Neuronal stem cell (in vitro differentiated cells): ENCODE results near the gene AP1S2.
"Not testable (repeated sequence)": the region's sequence is repeated elsewhere in the genome, so short reads cannot be mapped to it uniquely, and the experiment has no call there.

ENCODE experiments used
- DNase-seq: peaks from one replicate; pipeline ENCODE4 v3.0.0-alpha.2; 2013; ENCODE audit warnings: low spot score
- H2AFZ ChIP-seq: one replicate; pipeline ENCODE4 v1.6.1; 2013; ENCODE audit warnings: mild to moderate bottlenecking, low read length, inconsistent platforms
- H2AK5ac ChIP-seq: 2 replicates; pipeline ENCODE4 v1.6.1; 2013; ENCODE audit warnings: low read depth, mild to moderate bottlenecking, inconsistent platforms, low read length, moderate library complexity, mixed read lengths
- H2BK120ac ChIP-seq: 2 replicates; pipeline ENCODE4 v1.6.1; 2013; ENCODE audit warnings: low read depth, mild to moderate bottlenecking, inconsistent platforms, low read length, moderate library complexity, mixed read lengths
- H2BK12ac ChIP-seq: one replicate; pipeline ENCODE4 v1.6.1; 2013; ENCODE audit warnings: low read length, inconsistent platforms
- H2BK15ac ChIP-seq: 2 replicates; pipeline ENCODE4 v1.6.1; 2013; ENCODE audit warnings: mild to moderate bottlenecking, low read length, inconsistent platforms, mixed read lengths
- H2BK5ac ChIP-seq: one replicate; pipeline ENCODE4 v1.6.1; 2013; ENCODE audit warnings: inconsistent platforms, mild to moderate bottlenecking, low read length, moderate library complexity
- H3K14ac ChIP-seq: one replicate; pipeline ENCODE4 v1.6.1; 2013; ENCODE audit warnings: low read length, inconsistent platforms
- H3K18ac ChIP-seq: 2 replicates; pipeline ENCODE4 v1.6.1; 2013; ENCODE audit warnings: low read length, inconsistent platforms
- H3K23ac ChIP-seq: 2 replicates; pipeline ENCODE4 v1.6.1; 2013; ENCODE audit warnings: low read depth, mild to moderate bottlenecking, mixed read lengths, low read length, inconsistent platforms; ENCODE audit not compliant: poor library complexity
- H3K27ac ChIP-seq: replicated peaks from 3 replicates; pipeline ENCODE4 v1.5.1; 2013; ENCODE audit warnings: low read length, inconsistent platforms
- H3K27me3 ChIP-seq, 3 experiments: 2 replicates each; pipeline ENCODE4 v1.6.1; 2013; ENCODE audit warnings: low read length in 3 of 3, mild to moderate bottlenecking in 2 of 3, inconsistent platforms in 1 of 3, low read depth in 1 of 3, mixed read lengths in 1 of 3, moderate library complexity in 1 of 3; ENCODE audit not compliant: control insufficient read depth in 3 of 3, insufficient read depth in 3 of 3
- H3K36me3 ChIP-seq, 2 donors: replicated peaks in 1 of 2; 2 replicates each; pipeline ENCODE4 v1.6.1; 2013; ENCODE audit warnings: low read length in 2 of 2; ENCODE audit not compliant: control insufficient read depth in 2 of 2, insufficient read depth in 2 of 2
- H3K4ac ChIP-seq: 2 replicates; pipeline ENCODE4 v1.6.1; 2013; ENCODE audit warnings: inconsistent platforms, mild to moderate bottlenecking, low read length, moderate library complexity
- H3K4me1 ChIP-seq, 2 donors: 1 replicate in 1 of 2; 2 replicates in 1 of 2; pipeline ENCODE4 v1.6.1; 2013; ENCODE audit warnings: low read length in 2 of 2, low read depth in 1 of 2; ENCODE audit not compliant: control insufficient read depth in 2 of 2, insufficient read depth in 1 of 2
- H3K4me2 ChIP-seq: one replicate; pipeline ENCODE4 v1.6.1; 2013; ENCODE audit warnings: mild to moderate bottlenecking, low read length, inconsistent platforms; ENCODE audit not compliant: insufficient read depth, poor library complexity, severe bottlenecking
- H3K4me3 ChIP-seq, 2 donors: 2 replicates each; pipeline ENCODE4 v1.5.1; 2013; ENCODE audit warnings: low read length in 2 of 2, mild to moderate bottlenecking in 2 of 2, inconsistent platforms in 1 of 2, moderate library complexity in 1 of 2
- H3K79me1 ChIP-seq: one replicate; pipeline ENCODE4 v1.6.1; 2013; ENCODE audit warnings: low read depth, mild to moderate bottlenecking, inconsistent platforms, low read length, moderate library complexity
- H3K9ac ChIP-seq: one replicate; pipeline ENCODE4 v1.6.1; 2013; ENCODE audit warnings: mild to moderate bottlenecking, low read depth, low read length, inconsistent platforms; ENCODE audit not compliant: poor library complexity
- H3K9me3 ChIP-seq, 2 donors: replicated peaks in 1 of 2; 2 replicates each; pipeline versions ENCODE3 to v1.6.1; 2013; ENCODE audit warnings: low read length in 2 of 2, mild to moderate bottlenecking in 2 of 2, inconsistent platforms in 1 of 2, low read depth in 1 of 2, mixed read lengths in 1 of 2, moderate library complexity in 1 of 2; ENCODE audit not compliant: control insufficient read depth in 2 of 2, insufficient read depth in 1 of 2
- H4K8ac ChIP-seq: one replicate; pipeline ENCODE4 v1.6.1; 2013; ENCODE audit warnings: low read depth, mild to moderate bottlenecking, inconsistent platforms, low read length, moderate library complexity
- H4K91ac ChIP-seq: one replicate; pipeline ENCODE4 v1.6.1; 2013; ENCODE audit warnings: low read length, low read depth, mild to moderate bottlenecking, inconsistent platforms; ENCODE audit not compliant: poor library complexity
- WGBS, 2 donors: extraction: QIAGEN DNeasy Blood & Tissue Kit; methylation state at CpG; one replicate each; pipeline ENCODE4 v1.1.7; 2013; ENCODE audit warnings: missing lambda C conversion rate in 2 of 2, mixed read lengths in 1 of 2; ENCODE audit not compliant: insufficient read length in 2 of 2, insufficient replicate concordance in 1 of 2; ENCODE audit errors: extremely low coverage in 2 of 2; 5-methylcytosine and 5-hydroxymethylcytosine counted together

The AP1S2 gene

GRCh38 chrX:15831347-15831746 is 23.3 kb downstream of the AP1S2 start:
- not testable (repeated sequence) for H3K18ac ChIP-seq, H3K27ac ChIP-seq, H3K4ac ChIP-seq, H2AFZ ChIP-seq, H3K4me1 ChIP-seq, H3K79me1 ChIP-seq, H3K14ac ChIP-seq, H3K9me3 ChIP-seq, H2BK15ac ChIP-seq, H4K8ac ChIP-seq, H4K91ac ChIP-seq, H3K9ac ChIP-seq, H2BK5ac ChIP-seq, H2BK12ac ChIP-seq, H2AK5ac ChIP-seq, H3K27me3 ChIP-seq, H3K4me3 ChIP-seq, H2BK120ac ChIP-seq, H3K4me2 ChIP-seq, H3K23ac ChIP-seq, DNase-seq
- no CpG with 5 or more reads among the region's 2 CpGs for WGBS, 2 donors
- peaks cover 0 to 76% of the 10 kb centered on the region in 2 donors for H3K36me3 ChIP-seq

DNA sequence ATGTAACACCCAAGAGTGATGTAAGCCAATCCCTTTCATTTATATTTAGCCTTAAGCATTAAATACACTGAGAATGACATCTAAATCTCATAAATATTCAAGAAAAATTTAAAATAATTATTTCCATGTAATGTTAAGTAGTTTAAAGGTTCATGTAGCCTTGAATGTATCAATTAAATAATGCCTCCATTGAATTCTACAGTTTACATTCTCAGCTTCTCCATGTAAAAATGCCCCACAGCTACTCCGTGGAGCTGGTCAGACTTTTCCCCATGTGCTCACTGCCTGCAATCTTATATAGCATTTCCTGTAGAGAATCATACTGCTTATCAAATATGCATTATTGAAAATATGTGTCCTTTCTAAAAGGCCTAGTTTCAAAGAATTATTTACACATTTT is 25.4 kb downstream of the AP1S2 start:
- no peak for DNase-seq
- H2AK5ac ChIP-seq, result no peak overlapping the region
- no peak overlapping the region for H3K4ac ChIP-seq
- no peaks in the 10 kb centered on the region for H3K79me1 ChIP-seq
- H3K14ac ChIP-seq, result no peak overlapping the region
- H3K27me3 ChIP-seq, result no peaks in the 10 kb centered on the region
- no peaks in the 10 kb centered on the region for H3K9me3 ChIP-seq
- no CpG with 5 or more reads among the region's 1 CpG for WGBS, 2 donors
- H4K8ac ChIP-seq, result no peak overlapping the region
- peaks cover 0 to 80% of the 10 kb centered on the region in 2 donors for H3K36me3 ChIP-seq
- no peak overlapping the region for H2BK15ac ChIP-seq
- H3K27ac ChIP-seq, result no peak overlapping the region
- H3K23ac ChIP-seq, result no peak overlapping the region
- H3K9ac ChIP-seq, result no peak overlapping the region
- no peak overlapping the region for H3K4me2 ChIP-seq
- no peak overlapping the region for H3K4me3 ChIP-seq
- H2BK5ac ChIP-seq, result no peak overlapping the region
- no peaks in the 10 kb centered on the region for H3K4me1 ChIP-seq
- no peak overlapping the region for H4K91ac ChIP-seq
- H2BK12ac ChIP-seq, result no peak overlapping the region
- no peak overlapping the region for H3K18ac ChIP-seq
- no peak overlapping the region for H2AFZ ChIP-seq
- H2BK120ac ChIP-seq, result no peak overlapping the region

DNA sequence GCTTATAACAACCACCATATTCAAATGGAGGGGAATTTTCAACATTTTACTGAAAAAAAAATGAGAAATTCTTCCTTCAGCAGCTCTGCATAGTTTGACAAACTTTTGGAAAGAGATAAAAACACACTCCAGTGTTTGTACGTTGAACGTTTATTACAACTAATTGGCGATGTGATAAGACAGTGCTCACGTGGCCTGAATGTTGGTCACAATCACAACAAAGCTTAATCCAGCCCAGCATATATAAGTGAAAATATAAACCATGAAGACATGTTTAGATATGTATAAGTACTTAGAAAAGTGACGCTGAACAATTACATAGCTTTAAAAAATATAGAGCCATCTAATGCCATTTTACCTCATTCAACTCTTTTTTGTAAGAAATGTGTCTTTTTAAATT is 28.7 kb downstream of the AP1S2 start:
- Histone ChIP-seq H4K8ac (no peak overlapping the region), H3K27me3 (no peaks in the 10 kb centered on the region), H2BK5ac (no peak overlapping the region), H3K79me1 (no peaks in the 10 kb centered on the region), H3K4me2 (no peak overlapping the region), H3K14ac (no peak overlapping the region), H3K18ac (no peak overlapping the region), H2AK5ac (no peak overlapping the region), H3K4ac (no peak overlapping the region), H2BK120ac (no peak overlapping the region), H4K91ac (no peak overlapping the region), H2AFZ (no peak overlapping the region), H3K4me3 (no peak overlapping the region), H3K23ac (no peak overlapping the region), H2BK12ac (no peak overlapping the region), H3K36me3 (peaks cover 0 to 92% of the 10 kb centered on the region in 2 donors), H3K4me1 (no peaks in the 10 kb centered on the region), H3K9me3 (no peaks in the 10 kb centered on the region), H3K27ac (no peak overlapping the region), H3K9ac (no peak overlapping the region), H2BK15ac (no peak overlapping the region)
- no CpG with 5 or more reads among the region's 5 CpGs for WGBS, 2 donors
- no peak for DNase-seq

GRCh38 chrX:15822922-15823321 is 31.7 kb downstream of the AP1S2 start:
- no peak overlapping the region for H2AK5ac ChIP-seq
- H3K27ac ChIP-seq, result no peak overlapping the region
- H2BK15ac ChIP-seq, result no peak overlapping the region
- no peak overlapping the region for H2BK5ac ChIP-seq
- no peak overlapping the region for H2AFZ ChIP-seq
- no peak overlapping the region for H3K14ac ChIP-seq
- no peak overlapping the region for H4K8ac ChIP-seq
- WGBS, 2 donors, result no CpG with 5 or more reads among the region's 23 CpGs
- H3K4me3 ChIP-seq, result no peak overlapping the region
- H3K9ac ChIP-seq, result no peak overlapping the region
- H3K18ac ChIP-seq, result no peak overlapping the region
- no peaks in the 10 kb centered on the region for H3K4me1 ChIP-seq
- no peak overlapping the region for H4K91ac ChIP-seq
- no peaks in the 10 kb centered on the region for H3K79me1 ChIP-seq
- no peaks in the 10 kb centered on the region for H3K27me3 ChIP-seq
- no peak overlapping the region for H3K4ac ChIP-seq
- no peak overlapping the region for H3K23ac ChIP-seq
- no peak overlapping the region for H2BK120ac ChIP-seq
- no peak overlapping the region for H2BK12ac ChIP-seq
- H3K9me3 ChIP-seq, result no peaks in the 10 kb centered on the region
- no peak overlapping the region for H3K4me2 ChIP-seq
- no peak for DNase-seq
- H3K36me3 ChIP-seq, result peaks cover 1 to 96% of the 10 kb centered on the region in 2 donors
